Inferior parietal cortex (tissue), 1 donor: ENCODE results near the gene DRAP1.

Experiments
- DNase-seq: peaks from one replicate; pipeline ENCODE4 v3.0.0-alpha.2; 2016; ENCODE audit errors: extremely low spot score

The DRAP1 gene

DNA sequence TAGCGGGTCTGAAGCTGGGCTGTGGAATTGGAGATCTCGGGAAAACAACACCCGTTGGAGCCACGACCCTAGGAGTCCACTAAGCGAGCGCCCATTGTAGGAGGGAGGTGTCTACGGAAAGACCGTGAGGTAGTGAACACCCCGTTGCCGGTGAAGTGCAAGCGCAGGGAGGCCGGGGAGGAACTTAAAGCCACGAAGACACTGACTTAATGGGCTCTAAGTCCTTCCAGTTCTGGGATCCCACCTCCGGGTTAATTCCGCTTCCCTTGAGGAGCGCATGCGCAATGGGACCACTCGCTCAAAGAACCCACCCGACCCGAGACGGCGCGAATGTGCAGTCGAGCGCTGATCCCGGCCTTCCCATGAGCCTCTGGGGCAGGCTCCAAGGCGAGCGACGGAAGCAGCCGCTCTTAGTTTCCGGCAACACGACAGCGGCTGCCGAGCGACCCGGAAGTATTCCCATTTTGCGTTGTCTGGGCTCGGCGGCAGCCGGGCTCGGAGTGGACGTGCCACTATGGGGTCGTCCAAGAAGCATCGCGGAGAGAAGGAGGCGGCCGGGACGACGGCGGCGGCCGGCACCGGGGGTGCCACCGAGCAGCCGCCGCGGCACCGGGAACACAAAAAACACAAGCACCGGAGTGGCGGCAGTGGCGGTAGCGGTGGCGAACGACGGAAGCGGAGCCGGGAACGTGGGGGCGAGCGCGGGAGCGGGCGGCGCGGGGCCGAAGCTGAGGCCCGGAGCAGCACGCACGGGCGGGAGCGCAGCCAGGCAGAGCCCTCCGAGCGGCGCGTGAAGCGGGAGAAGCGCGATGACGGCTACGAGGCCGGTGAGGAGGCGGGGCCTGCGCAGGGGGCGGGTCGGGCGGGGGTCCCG is 42.3 kb downstream of the DRAP1 start, which contains the start of gene SART1:
Gene SART1, plus strand, starts transcription at position 468 of the 874 bp plus-strand sequence. Its CDS starts 47 bp downstream, at position 515.
- DNase-seq: peak; percentile 99

GRCh38 chr11:65962141-65962564 is 42.9 kb downstream of the DRAP1 start:
- no peak for DNase-seq

GRCh38 chr11:65964906-65965305 is 45.7 kb downstream of the DRAP1 start:
- no peak for DNase-seq

DNA sequence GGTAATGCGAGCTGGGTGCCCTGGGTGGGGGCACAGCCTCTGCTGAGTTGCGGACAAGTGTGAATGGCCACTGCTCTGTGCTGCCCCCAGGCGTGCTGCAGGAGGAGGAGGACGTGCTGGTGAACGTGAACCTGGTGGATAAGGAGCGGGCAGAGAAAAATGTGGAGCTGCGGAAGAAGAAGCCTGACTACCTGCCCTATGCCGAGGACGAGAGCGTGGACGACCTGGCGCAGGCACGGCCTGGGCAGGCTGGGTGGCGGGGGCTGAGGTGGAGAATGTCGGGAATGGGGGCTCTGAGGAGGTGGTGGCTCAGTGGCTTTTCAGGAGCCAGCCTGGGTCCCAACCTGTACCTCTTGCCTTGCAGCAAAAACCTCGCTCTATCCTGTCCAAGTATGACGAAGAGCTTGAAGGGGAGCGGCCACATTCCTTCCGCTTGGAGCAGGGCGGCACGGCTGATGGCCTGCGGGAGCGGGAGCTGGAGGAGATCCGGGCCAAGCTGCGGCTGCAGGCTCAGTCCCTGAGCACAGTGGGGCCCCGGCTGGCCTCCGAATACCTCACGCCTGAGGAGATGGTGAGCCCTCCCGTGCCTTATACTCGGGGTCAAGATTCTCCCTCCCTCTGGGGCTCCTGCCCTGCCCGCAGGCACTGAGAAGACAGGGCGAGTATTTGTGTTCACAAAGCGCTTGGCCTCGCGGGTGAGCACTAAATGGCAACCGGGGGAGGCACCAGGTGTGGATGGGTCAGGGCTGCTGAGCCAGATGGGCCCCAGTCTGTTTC is 46.9 kb downstream of the DRAP1 start:
- DNase-seq: no peak

GRCh38 chr11:65967329-65967934 is 48.2 kb downstream of the DRAP1 start:
- no peak for DNase-seq

- DNase-seq: no peak
Measured at GRCh38 chr11:65968600-65969482, 49.6 kb downstream of the DRAP1 start.
